Stimulated activated CD8-positive, alpha-beta memory T cell treated with anti-CD3 and anti-CD28 coated beads, Interleukin-12 subunit alpha, Interleukin-12 subunit beta, amount 100 ng/mL, for 1 hour (primary cell): ENCODE data around the gene SNAI1.

Experiments used
- DNase-seq: peaks from one replicate; pipeline ENCODE4 v3.0.0-alpha.2; 2020; ENCODE audit warnings: low read depth

SNAI1 gene

GRCh38 chr20:50013976-50014375 is 31.2 kb downstream of the SNAI1 start:
- no peak for DNase-seq

- no peak for DNase-seq
Observed at GRCh38 chr20:50014570-50015562, 32.1 kb downstream of the SNAI1 start.

DNA sequence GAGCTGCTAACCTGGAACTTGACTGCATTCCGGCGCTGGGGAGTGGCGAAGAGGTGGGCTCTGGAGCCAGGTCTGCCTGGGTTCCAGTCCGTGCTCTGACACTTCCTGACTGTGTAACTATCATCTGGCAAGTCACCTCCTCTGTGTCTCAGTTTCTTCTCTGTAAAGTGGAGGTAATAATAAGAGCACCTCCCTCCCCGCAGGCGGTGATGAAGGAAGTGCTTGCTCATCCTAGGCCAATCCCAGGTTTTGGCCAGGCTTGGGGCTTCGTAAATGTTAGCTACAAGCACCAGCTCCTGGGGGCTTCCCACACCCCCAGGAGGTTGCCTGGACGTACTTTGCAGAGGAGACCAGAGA is 32.8 kb downstream of the SNAI1 start:
- no peak for DNase-seq

DNA sequence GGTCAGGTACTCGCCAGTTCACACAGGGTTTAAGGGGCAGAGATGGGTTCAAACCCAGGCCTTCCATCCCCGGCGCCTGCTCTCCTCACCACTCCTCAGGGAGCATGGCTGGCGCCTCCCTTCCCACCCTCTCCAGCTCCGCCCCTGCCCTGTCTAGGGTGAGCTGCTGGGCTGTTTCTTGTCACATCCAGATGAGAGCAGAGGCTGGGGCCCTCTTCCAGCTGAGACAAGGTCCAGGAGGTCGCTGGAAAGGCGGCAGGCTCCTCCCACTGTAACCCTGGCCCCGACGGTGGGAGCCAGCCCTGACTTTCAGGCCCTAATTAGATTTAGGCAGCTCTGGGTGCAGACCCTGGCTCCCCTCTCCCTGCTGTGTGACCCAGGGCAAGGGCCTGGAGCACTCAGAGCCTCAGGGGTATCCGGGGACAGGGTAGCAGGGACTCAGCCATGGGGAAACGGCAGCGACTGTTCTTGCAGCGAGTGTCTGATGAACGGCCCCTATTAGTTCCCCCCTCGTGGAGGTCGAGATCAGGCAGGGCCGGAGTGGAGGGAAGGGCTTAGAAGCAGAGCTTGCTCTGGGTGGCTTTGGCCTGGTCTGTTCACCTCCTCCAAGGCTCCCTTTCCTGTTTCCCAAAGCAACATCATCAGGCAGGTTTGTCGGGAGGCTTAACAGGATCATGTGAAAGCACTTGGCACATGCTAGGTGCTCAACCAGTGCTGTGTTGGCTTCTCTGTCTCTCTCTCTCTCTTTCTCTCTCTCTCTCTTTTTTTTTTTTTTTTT is 33.4 kb downstream of the SNAI1 start:
- no peak for DNase-seq

DNA sequence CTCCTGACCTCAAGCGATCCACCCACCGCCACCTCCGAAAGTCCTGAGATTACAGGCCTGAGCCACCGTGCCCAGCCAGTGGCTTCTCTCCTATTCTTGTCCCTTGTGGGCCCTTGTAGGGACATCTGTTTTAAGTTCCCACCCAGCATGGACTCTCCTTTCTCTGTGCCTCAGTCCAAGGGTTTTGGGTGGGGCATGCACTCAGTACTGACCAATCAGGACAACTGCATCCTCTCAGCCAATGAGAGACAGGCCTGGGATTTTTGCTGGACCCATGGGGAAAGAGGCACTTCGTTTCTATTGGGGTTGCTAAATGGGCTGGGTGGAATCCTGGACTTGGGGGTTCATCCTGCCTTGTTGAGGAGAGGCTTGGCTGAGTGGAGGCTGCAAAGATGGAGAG is 34.4 kb downstream of the SNAI1 start:
- no peak for DNase-seq

GRCh38 chr20:50017576-50018248 is 34.9 kb downstream of the SNAI1 start:
- DNase-seq, result no peak

- DNase-seq, result no peak
Observed at GRCh38 chr20:50019466-50020256, 36.9 kb downstream of the SNAI1 start.

DNA sequence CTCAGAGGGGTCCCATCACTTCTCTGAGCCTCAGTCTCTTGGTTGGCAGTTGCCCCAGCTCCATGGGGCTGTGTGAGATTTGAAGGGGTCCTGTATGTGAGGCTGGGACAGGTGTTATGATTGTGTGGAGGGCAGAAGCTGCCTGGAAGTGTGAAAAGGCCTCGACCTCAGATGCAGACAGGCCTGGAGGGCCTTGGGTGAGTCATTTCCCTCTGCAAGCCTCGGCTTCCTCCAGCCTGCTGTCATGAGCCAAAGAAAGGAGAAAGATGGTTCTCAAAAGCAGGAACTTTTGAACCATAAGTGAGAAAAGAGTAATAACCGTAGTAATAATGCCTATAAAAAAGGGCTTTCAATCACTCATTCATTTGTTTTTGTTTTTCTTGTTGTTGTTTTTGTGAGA is 37.5 kb downstream of the SNAI1 start:
- DNase-seq, result no peak

DNA sequence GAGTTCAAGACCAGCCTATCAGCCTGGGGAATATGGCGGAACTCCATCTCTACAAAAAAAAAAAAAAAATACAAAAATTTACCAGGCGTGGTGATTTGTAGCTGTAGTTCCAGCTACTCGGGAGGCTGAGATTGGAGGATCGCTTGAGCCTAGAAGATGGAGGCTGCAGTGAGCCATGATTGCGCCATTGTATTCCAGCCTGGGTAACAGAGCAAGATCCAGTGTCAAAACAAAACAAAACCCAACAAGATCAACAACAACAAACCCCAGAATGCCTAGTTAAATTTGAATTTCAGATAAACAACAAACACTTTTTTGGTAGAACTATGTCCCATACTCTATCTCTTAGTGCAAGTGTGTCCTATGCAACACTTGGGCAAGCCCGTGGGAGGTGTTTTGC is 39.9 kb downstream of the SNAI1 start:
- DNase-seq, result no peak

- DNase-seq, result no peak
Observed at GRCh38 chr20:50023116-50023805, 40.5 kb downstream of the SNAI1 start.

- DNase-seq, result no peak
Observed at GRCh38 chr20:50026746-50027575, 44.2 kb downstream of the SNAI1 start.

- DNase-seq, result no peak
Observed at GRCh38 chr20:50027611-50028105, 44.9 kb downstream of the SNAI1 start.

DNA sequence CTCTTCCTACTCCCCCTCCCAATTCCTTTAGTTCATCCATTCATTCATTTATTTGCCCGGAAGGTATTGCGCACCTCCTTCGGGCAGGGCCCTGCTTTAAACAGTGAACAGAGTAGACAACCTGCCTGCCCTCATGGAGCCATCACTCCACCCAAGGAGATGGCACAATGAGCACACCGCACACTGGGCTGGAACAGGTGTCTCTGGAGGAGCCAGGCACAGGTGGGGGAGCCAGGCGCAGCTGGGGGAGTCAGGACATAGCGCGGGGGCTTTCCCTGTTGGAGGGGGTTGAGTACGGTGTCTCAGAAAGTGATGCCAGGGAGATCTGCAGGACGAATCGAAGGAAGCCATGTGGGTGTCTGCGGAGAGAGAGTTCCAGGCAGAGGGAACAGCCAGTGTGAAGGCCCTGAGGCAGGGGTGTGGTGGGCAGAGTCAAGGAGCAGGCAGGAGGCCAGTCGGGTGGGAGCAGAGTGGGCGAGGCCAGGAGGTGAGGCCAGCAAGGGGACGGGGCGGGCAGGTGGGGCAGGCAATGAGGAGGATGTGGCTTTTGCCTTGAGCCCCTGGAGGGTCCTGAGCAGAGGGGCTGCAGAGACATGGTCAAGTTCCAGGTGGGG is 46.4 kb downstream of the SNAI1 start:
- no peak for DNase-seq

DNA sequence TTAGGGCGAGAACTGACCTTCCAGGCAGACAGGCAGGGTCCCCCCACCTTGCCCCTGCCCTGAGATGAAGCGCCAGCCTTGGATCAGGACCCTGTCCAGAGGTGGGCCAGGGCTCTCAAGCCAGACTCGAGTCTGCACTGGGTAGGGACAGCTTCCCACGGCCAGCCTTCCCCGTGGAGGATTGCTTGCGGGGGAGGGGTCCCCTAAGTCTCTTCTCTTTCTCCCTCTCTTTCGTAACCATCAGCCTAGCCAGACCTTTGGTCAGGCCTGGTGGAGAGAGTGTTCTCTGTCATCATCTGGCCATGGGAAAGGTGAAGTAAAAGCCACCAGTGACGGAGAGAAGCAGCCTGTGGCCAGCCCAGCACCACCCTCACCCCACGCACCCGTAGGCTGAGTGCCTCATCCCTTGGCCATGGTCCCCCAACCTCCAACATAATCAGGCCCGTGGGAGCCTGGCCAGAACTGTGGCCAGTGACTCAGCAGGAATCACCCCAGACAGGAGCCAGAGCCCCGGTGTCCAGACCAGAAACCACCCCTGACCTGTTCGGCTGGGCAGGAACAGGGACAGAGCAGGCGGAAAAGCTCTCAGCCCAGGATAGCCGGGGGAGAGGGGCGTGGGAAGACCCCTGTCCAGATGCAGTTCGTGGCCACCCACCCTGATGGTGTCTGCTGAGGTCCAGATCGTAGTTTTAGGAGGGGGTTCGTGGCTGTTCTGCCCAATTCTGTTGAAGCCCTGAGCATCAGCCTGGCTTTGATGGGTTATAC is 47.1 kb downstream of the SNAI1 start:
- no peak for DNase-seq

- no peak for DNase-seq
Observed at GRCh38 chr20:50032955-50033666, 50.3 kb downstream of the SNAI1 start.

- no peak for DNase-seq
Observed at GRCh38 chr20:50034567-50035180, 51.9 kb downstream of the SNAI1 start.

DNA sequence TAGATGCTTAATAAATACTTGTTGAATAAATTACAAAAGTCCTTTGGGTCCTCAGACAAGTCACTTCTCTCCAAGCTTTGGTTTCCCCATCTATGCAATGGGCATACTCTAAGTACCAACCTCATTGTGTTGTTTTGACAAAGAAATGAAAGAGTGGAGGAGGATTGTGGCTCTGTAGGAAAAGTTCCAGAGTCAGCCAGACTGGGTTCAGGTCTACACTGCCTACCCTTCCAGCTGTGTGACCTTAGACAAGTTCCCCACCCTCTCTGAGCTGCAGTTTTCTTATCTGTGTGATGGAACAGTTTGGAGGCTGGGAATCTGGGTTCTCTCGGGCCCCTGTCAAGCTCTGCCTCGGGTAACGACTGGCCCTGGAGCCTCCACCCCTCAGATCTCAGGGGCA is 53.9 kb downstream of the SNAI1 start:
- DNase-seq, result no peak

- no peak for DNase-seq
Observed at GRCh38 chr20:50037123-50037522, 54.3 kb downstream of the SNAI1 start.
